HepG2 (cell line): ENCODE data around the gene STC2. TPM values are rescaled to one million over a fixed set of nuclear protein-coding genes. Genes with fewer than 3 reads are reported as not detected.

ENCODE experiments used
- BCL6 ChIP-seq: IDR thresholded peaks from 2 replicates; pipeline ENCODE4 v1.6.1; 2016; ENCODE audit warnings: missing genetic modification reagents, missing compliant biosample characterization
- ISL2 ChIP-seq: sonication (generic); formaldehyde crosslinking; IDR thresholded peaks from 2 replicates; pipeline ENCODE4 v1.5.0; 2020; ENCODE audit warnings: missing genetic modification reagents
- MAZ ChIP-seq, 2 experiments: sonication (generic) in 1 of 2; formaldehyde crosslinking in 1 of 2; IDR thresholded peaks; 2 replicates each; pipeline versions ENCODE4 v1.5.0 to v1.6.1; 2012 to 2020; ENCODE audit warnings: low read depth in 2 of 2, mild to moderate bottlenecking in 2 of 2, borderline replicate concordance in 1 of 2, improper control_type of control experiment in 1 of 2, low read length in 1 of 2, missing genetic modification reagents in 1 of 2, moderate library complexity in 1 of 2
- MYC ChIP-seq: sonication (generic); formaldehyde crosslinking; IDR thresholded peaks from 2 replicates; pipeline ENCODE4 v1.9.0; 2021; ENCODE audit warnings: missing genetic modification reagents, borderline replicate concordance
- RARA ChIP-seq: IDR thresholded peaks from 2 replicates; pipeline ENCODE4 v1.6.1; 2016; ENCODE audit warnings: missing genetic modification reagents, missing compliant biosample characterization
- ZBTB7B ChIP-seq: sonication (generic); formaldehyde crosslinking; IDR thresholded peaks from 2 replicates; pipeline ENCODE4 v1.4.0; 2020; ENCODE audit warnings: missing genetic modification reagents
- ZFY ChIP-seq: sonication (generic); formaldehyde crosslinking; IDR thresholded peaks from 2 replicates; pipeline ENCODE4 v1.4.0; 2020; ENCODE audit warnings: missing genetic modification reagents
- ZNF17 ChIP-seq: sonication (generic); formaldehyde crosslinking; IDR thresholded peaks from 2 replicates; pipeline ENCODE4 v1.5.0; 2020; ENCODE audit warnings: mild to moderate bottlenecking, missing genetic modification reagents
- ZNF292 ChIP-seq: sonication (generic); formaldehyde crosslinking; IDR thresholded peaks from 2 replicates; pipeline ENCODE4 v1.8.1; 2022; ENCODE audit warnings: mild to moderate bottlenecking, low read depth, missing genetic modification reagents, borderline replicate concordance
- ZNF547 ChIP-seq: sonication (generic); formaldehyde crosslinking; IDR thresholded peaks from 2 replicates; pipeline ENCODE4 v1.5.1; 2020; ENCODE audit warnings: mild to moderate bottlenecking, missing genetic modification reagents
- ZSCAN9 ChIP-seq: IDR thresholded peaks from 2 replicates; pipeline ENCODE4 v1.6.1; 2016; ENCODE audit warnings: borderline replicate concordance
- polyA plus RNA-seq, 8 experiments: library from polyadenylated mRNA; depleted of rRNA in 3 of 8; stranded (reverse) in 7 of 8; unstranded in 1 of 8; fragments of >200 nt; fragmentation: Illumina TruSeq in 4 of 8; extraction: Trizol in 4 of 8; gene quantifications; 2 replicates each; pipeline versions ENCODE4 v1.2.1 to v1.2.3, GENCODE V29; 2011 to 2016; ENCODE audit warnings: low read depth in 4 of 8, missing spikeins in 1 of 8, mixed read lengths in 1 of 8; ENCODE audit not compliant: insufficient read depth in 1 of 8
- total RNA-seq, 5 experiments: library from RNA; depleted of rRNA; stranded (reverse); fragments of >200 nt; fragmentation: Illumina TruSeq; extraction: Trizol; gene quantifications; 2 replicates each; pipeline ENCODE4 v1.2.3, GENCODE V29; 2016; ENCODE audit warnings: low read depth in 1 of 5
- TF ChIP-seq, protein P1 (sequence below): sonication (generic); formaldehyde crosslinking; IDR thresholded peaks from 2 replicates; pipeline ENCODE4 v1.5.1; 2020; ENCODE audit warnings: mild to moderate bottlenecking, missing genetic modification reagents
- TF ChIP-seq, protein P2 (sequence below): IDR thresholded peaks from 2 replicates; pipeline ENCODE4 v1.6.1; 2016; ENCODE audit warnings: mild to moderate bottlenecking
- TF ChIP-seq, protein P3 (sequence below): sonication (generic); formaldehyde crosslinking; IDR thresholded peaks from 2 replicates; pipeline ENCODE4 v1.4.0; 2020; ENCODE audit warnings: missing genetic modification reagents
- TF ChIP-seq, protein P4 (sequence below): sonication (generic); formaldehyde crosslinking; IDR thresholded peaks from 2 replicates; pipeline ENCODE4 v1.8.1; 2022; ENCODE audit warnings: mild to moderate bottlenecking, missing genetic modification reagents
- TF ChIP-seq, protein P5 (sequence below): sonication (generic); formaldehyde crosslinking; IDR thresholded peaks from 2 replicates; pipeline ENCODE4 v1.9.0; 2022; ENCODE audit warnings: missing genetic modification reagents, mild to moderate bottlenecking, borderline replicate concordance

The STC2 gene
- total and polyA plus RNA-seq, 2 of the 13 experiments (the other 11 are each of a cell fraction or from before 2014, with no cell fraction given) = 27.1 to 69.2 TPM

DNA sequence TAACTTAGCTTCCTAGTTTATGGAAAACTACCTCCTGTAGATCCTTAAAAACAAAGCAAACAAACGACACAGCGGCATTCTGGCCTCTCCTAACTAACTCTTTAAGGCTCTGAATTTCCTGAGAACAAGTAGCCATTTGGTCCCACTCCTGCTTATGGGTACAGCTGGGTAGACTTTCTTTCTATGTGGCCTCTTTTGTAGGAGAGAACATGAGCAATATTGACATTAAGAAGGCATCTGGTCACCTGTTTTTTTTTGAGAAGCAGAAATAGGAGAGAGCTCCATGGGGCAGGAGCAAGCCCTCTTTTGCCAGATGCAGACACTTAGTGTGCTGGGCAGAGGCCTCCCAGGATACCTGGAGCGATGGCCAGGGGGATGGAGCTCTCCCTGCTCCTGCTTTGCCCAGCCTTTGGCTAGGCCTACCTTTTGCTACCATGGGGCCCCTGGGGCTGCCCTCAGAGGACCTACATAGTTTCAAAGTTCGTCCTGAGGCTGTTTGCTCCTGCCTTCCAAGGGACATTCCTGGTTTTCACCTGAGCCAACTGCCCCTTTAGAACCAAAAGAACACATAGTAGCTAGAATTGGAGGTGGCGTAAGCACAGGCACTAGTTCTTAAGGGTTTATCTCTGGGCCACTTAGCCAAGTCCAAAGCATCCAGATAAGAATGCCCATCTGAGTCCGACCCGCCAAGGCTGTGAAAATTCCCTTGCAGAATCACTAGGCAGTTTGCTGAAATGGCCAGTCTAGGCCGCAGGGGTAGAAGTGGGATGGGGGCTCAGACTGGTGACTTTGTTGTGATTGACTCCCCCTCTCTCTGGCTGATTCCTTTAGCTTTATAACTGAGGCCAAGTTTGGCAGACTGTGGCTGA, 2.4 kb upstream of the STC2 start (continued):
- TF ChIP-seq, protein P1, sequence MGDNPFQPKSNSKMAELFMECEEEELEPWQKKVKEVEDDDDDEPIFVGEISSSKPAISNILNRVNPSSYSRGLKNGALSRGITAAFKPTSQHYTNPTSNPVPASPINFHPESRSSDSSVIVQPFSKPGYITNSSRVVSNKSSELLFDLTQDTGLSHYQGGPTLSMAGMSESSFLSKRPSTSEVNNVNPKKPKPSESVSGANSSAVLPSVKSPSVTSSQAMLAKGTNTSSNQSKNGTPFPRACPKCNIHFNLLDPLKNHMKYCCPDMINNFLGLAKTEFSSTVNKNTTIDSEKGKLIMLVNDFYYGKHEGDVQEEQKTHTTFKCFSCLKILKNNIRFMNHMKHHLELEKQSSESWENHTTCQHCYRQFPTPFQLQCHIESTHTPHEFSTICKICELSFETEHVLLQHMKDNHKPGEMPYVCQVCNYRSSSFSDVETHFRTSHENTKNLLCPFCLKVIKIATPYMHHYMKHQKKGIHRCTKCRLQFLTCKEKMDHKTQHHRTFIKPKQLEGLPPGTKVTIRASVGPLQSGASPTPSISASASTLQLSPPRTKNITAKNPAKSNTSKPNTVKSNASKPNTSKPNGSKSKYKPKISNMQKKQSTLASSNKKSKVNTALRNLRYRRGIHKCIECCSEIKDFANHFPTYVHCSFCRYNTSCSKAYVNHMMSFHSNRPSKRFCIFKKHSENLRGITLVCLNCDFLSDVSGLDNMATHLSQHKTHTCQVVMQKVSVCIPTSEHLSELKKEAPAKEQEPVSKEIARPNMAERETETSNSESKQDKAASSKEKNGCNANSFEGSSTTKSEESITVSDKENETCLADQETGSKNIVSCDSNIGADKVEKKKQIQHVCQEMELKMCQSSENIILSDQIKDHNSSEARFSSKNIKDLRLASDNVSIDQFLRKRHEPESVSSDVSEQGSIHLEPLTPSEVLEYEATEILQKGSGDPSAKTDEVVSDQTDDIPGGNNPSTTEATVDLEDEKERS (CRISPR knock-in tag) = 0 out of 2 replicates have a peak, but pooled peaks have one; percentile 15
- peak; percentile 67 for TF ChIP-seq BCL6
- peak; percentile 77; the same call in 1 of the 2 replicates for TF ChIP-seq ZBTB7B (CRISPR knock-in tag)
- 0 out of 2 replicates have a peak, but pooled peaks have one; percentile 26 for TF ChIP-seq ZNF17
- TF ChIP-seq, protein P2, sequence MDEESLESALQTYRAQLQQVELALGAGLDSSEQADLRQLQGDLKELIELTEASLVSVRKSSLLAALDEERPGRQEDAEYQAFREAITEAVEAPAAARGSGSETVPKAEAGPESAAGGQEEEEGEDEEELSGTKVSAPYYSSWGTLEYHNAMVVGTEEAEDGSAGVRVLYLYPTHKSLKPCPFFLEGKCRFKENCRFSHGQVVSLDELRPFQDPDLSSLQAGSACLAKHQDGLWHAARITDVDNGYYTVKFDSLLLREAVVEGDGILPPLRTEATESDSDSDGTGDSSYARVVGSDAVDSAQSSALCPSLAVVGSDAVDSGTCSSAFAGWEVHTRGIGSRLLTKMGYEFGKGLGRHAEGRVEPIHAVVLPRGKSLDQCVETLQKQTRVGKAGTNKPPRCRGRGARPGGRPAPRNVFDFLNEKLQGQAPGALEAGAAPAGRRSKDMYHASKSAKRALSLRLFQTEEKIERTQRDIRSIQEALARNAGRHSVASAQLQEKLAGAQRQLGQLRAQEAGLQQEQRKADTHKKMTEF (CRISPR knock-in tag) = peak; percentile 29; the same call in 1 of the 2 replicates
- TF ChIP-seq, protein P3, sequence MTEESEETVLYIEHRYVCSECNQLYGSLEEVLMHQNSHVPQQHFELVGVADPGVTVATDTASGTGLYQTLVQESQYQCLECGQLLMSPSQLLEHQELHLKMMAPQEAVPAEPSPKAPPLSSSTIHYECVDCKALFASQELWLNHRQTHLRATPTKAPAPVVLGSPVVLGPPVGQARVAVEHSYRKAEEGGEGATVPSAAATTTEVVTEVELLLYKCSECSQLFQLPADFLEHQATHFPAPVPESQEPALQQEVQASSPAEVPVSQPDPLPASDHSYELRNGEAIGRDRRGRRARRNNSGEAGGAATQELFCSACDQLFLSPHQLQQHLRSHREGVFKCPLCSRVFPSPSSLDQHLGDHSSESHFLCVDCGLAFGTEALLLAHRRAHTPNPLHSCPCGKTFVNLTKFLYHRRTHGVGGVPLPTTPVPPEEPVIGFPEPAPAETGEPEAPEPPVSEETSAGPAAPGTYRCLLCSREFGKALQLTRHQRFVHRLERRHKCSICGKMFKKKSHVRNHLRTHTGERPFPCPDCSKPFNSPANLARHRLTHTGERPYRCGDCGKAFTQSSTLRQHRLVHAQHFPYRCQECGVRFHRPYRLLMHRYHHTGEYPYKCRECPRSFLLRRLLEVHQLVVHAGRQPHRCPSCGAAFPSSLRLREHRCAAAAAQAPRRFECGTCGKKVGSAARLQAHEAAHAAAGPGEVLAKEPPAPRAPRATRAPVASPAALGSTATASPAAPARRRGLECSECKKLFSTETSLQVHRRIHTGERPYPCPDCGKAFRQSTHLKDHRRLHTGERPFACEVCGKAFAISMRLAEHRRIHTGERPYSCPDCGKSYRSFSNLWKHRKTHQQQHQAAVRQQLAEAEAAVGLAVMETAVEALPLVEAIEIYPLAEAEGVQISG (CRISPR knock-in tag) = peak; percentile 65
- TF ChIP-seq, protein P4, sequence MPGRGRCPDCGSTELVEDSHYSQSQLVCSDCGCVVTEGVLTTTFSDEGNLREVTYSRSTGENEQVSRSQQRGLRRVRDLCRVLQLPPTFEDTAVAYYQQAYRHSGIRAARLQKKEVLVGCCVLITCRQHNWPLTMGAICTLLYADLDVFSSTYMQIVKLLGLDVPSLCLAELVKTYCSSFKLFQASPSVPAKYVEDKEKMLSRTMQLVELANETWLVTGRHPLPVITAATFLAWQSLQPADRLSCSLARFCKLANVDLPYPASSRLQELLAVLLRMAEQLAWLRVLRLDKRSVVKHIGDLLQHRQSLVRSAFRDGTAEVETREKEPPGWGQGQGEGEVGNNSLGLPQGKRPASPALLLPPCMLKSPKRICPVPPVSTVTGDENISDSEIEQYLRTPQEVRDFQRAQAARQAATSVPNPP = 0 out of 2 replicates have a peak, but pooled peaks have one; percentile 20
- TF ChIP-seq, protein P5, sequence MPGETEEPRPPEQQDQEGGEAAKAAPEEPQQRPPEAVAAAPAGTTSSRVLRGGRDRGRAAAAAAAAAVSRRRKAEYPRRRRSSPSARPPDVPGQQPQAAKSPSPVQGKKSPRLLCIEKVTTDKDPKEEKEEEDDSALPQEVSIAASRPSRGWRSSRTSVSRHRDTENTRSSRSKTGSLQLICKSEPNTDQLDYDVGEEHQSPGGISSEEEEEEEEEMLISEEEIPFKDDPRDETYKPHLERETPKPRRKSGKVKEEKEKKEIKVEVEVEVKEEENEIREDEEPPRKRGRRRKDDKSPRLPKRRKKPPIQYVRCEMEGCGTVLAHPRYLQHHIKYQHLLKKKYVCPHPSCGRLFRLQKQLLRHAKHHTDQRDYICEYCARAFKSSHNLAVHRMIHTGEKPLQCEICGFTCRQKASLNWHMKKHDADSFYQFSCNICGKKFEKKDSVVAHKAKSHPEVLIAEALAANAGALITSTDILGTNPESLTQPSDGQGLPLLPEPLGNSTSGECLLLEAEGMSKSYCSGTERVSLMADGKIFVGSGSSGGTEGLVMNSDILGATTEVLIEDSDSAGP (CRISPR knock-in tag) = peak; percentile 49; the same call in 1 of the 2 replicates
- TF ChIP-seq ZFY (CRISPR knock-in tag) = peak; percentile 86
- peak; percentile 63 for TF ChIP-seq ZSCAN9 (CRISPR knock-in tag)
- peak; percentile 71; the same call in 1 of the 2 replicates for TF ChIP-seq ZNF292
- no peak; the same call in 1 of the 2 replicates for TF ChIP-seq MAZ (IDR thresholded peaks at IDR 0.05; ENCODE audit: borderline replicate concordance, low read depth, low read length)
- no peak; the same call in 1 of the 2 replicates for TF ChIP-seq MAZ (CRISPR knock-in tag; IDR thresholded peaks at IDR 0.05; ENCODE audit: low read depth)
- TF ChIP-seq RARA (CRISPR knock-in tag) = peak; percentile 71
- TF ChIP-seq MYC (CRISPR knock-in tag) = peak; percentile 67; the same call in 1 of the 2 replicates
- TF ChIP-seq ISL2 (CRISPR knock-in tag) = peak; percentile 52; the same call in 1 of the 2 replicates
- no peak for TF ChIP-seq ZNF547 (CRISPR knock-in tag)
